IMR-90 (cell line): ENCODE measurements around the gene CLDN9. TPM values are rescaled to one million over a fixed set of nuclear protein-coding genes. Genes with fewer than 3 reads are reported as not detected.

Experiments used
- ATAC-seq: fragments of 200-7000 bp; cut with Tn5 transposase; 2 replicates; pipeline ENCODE4 v1.9.1; 2020; ENCODE audit warnings: low read depth, mild to moderate bottlenecking, moderate library complexity
- BruUV-seq: library from RNA; stranded (reverse); fragments of 400-500 nt; replicated peaks from 2 replicates; lab custom pipeline; 2021; lab: Mats Ljungman, UMichigan
- CTCF ChIA-PET: fragments of 300-600 bp; formaldehyde crosslinking; extraction: SDS; loops from one replicate; lab custom pipeline; 2021; ENCODE audit warnings: antibody characterized with exemption; lab: Yijun Ruan, JAX
- POLR2A ChIA-PET: fragments of 300-600 bp; sonication (Branson Sonifier 250); formaldehyde crosslinking; loops from one replicate; lab custom pipeline; 2022; ENCODE audit warnings: antibody characterized with exemption; ENCODE audit not compliant: unreplicated experiment; lab: Charles Lee
- DNase-seq: peaks from one replicate; pipeline ENCODE4 v3.0.0; 2013
- H2AFZ ChIP-seq: replicated peaks from 2 replicates; pipeline ENCODE3; 2013; ENCODE audit warnings: low read length, mild to moderate bottlenecking; ENCODE audit not compliant: poor library complexity
- H2AK5ac ChIP-seq: 2 replicates; pipeline ENCODE4 v1.6.1; 2013; ENCODE audit warnings: low read depth, low read length, inconsistent platforms
- H2AK9ac ChIP-seq: replicated peaks from 2 replicates; pipeline ENCODE3; 2013; ENCODE audit warnings: mild to moderate bottlenecking, low read depth, low read length, moderate library complexity; ENCODE audit not compliant: poor library complexity
- H2BK120ac ChIP-seq: 2 replicates; pipeline ENCODE4 v1.6.1; 2013; ENCODE audit warnings: low read depth, low read length, inconsistent platforms
- H2BK15ac ChIP-seq: 3 replicates; pipeline ENCODE4 v1.6.1; 2013; ENCODE audit warnings: low read depth, low read length, inconsistent platforms
- H2BK20ac ChIP-seq: 2 replicates; pipeline ENCODE4 v1.6.1; 2013; ENCODE audit warnings: low read depth, mild to moderate bottlenecking, inconsistent platforms, low read length, moderate library complexity
- H2BK5ac ChIP-seq: 2 replicates; pipeline ENCODE4 v1.6.1; 2013; ENCODE audit warnings: mild to moderate bottlenecking, low read depth, low read length, inconsistent platforms; ENCODE audit not compliant: poor library complexity, severe bottlenecking
- H3K14ac ChIP-seq: replicated peaks from 2 replicates; pipeline ENCODE4 v1.6.1; 2013; ENCODE audit warnings: low read depth, low read length, inconsistent platforms
- H3K18ac ChIP-seq: 2 replicates; pipeline ENCODE4 v1.6.1; 2013; ENCODE audit warnings: low read depth, low read length, control low read depth
- H3K23ac ChIP-seq: 2 replicates; pipeline ENCODE4 v1.6.1; 2013; ENCODE audit warnings: low read depth, low read length, inconsistent platforms
- H3K27ac ChIP-seq: 2 replicates; pipeline ENCODE4 v1.5.1; 2013; ENCODE audit warnings: mild to moderate bottlenecking, control low read depth, low read length; ENCODE audit not compliant: insufficient read depth
- H3K27me3 ChIP-seq: 2 replicates; pipeline ENCODE4 v1.6.1; 2013; ENCODE audit warnings: low read length; ENCODE audit not compliant: control insufficient read depth, insufficient read depth
- H3K36me3 ChIP-seq: 2 replicates; pipeline ENCODE4 v1.6.1; 2013; ENCODE audit warnings: low read length, mixed read lengths; ENCODE audit not compliant: control insufficient read depth, insufficient read depth
- H3K4ac ChIP-seq: 2 replicates; pipeline ENCODE4 v1.6.1; 2013; ENCODE audit warnings: low read depth, low read length, inconsistent platforms
- H3K4me1 ChIP-seq: 2 replicates; pipeline ENCODE4 v1.6.1; 2013; ENCODE audit warnings: low read length, mixed read lengths; ENCODE audit not compliant: control insufficient read depth, insufficient read depth
- H3K4me2 ChIP-seq: 2 replicates; pipeline ENCODE4 v1.6.1; 2013; ENCODE audit warnings: low read depth, mild to moderate bottlenecking, control low read depth, low read length, moderate library complexity
- H3K4me3 ChIP-seq: 2 replicates; pipeline ENCODE4 v1.5.1; 2013; ENCODE audit warnings: low read depth, mild to moderate bottlenecking, control low read depth, low read length, moderate library complexity; ENCODE audit not compliant: insufficient read depth
- H3K56ac ChIP-seq: 2 replicates; pipeline ENCODE4 v1.6.1; 2013; ENCODE audit warnings: low read length, inconsistent platforms; ENCODE audit not compliant: insufficient read depth; ENCODE audit errors: extremely low read depth
- H3K79me1 ChIP-seq, 2 experiments: 2 replicates each; pipeline ENCODE4 v1.6.1; 2013; ENCODE audit warnings: low read length in 2 of 2, inconsistent platforms in 1 of 2, low read depth in 1 of 2
- H3K9ac ChIP-seq: 2 replicates; pipeline ENCODE4 v1.6.1; 2013; ENCODE audit warnings: low read depth, low read length, control low read depth
- H3K9me1 ChIP-seq: 2 replicates; pipeline ENCODE4 v1.6.1; 2013; ENCODE audit warnings: low read length, inconsistent platforms; ENCODE audit not compliant: insufficient read depth
- H3K9me3 ChIP-seq: 2 replicates; pipeline ENCODE4 v1.6.1; 2013; ENCODE audit warnings: low read length; ENCODE audit not compliant: control insufficient read depth, insufficient read depth
- H4K20me1 ChIP-seq: 2 replicates; pipeline ENCODE4 v1.6.1; 2013; ENCODE audit warnings: low read length, inconsistent platforms; ENCODE audit not compliant: insufficient read depth
- H4K5ac ChIP-seq: 2 replicates; pipeline ENCODE4 v1.6.1; 2013; ENCODE audit warnings: mild to moderate bottlenecking, low read depth, low read length, control low read depth
- H4K8ac ChIP-seq, 2 experiments: 2 replicates each; pipeline ENCODE4 v1.6.1; 2013; ENCODE audit warnings: low read depth in 2 of 2, low read length in 2 of 2, control low read depth in 1 of 2, inconsistent platforms in 1 of 2
- H4K91ac ChIP-seq: 2 replicates; pipeline ENCODE4 v1.6.1; 2013; ENCODE audit warnings: low read depth, low read length, inconsistent platforms; ENCODE audit not compliant: insufficient read depth
- BHLHE40 ChIP-seq: fragments of 150-350 bp; IDR thresholded peaks from 2 replicates; pipeline ENCODE4 v1.6.1; 2016; ENCODE audit warnings: mild to moderate bottlenecking, low read depth, low read length
- CEBPB ChIP-seq: IDR thresholded peaks from 2 replicates; pipeline ENCODE4 v1.6.1; 2012; ENCODE audit warnings: low read depth, low read length, improper control_type of control experiment
- CHD1 ChIP-seq: IDR thresholded peaks from 2 replicates; pipeline ENCODE4 v1.6.1; 2012; ENCODE audit warnings: low read depth, low read length, improper control_type of control experiment
- FOS ChIP-seq: fragments of 150-350 bp; IDR thresholded peaks from 2 replicates; pipeline ENCODE4 v1.6.1; 2016; ENCODE audit warnings: low read depth, low read length
- MAFK ChIP-seq: IDR thresholded peaks from 2 replicates; pipeline ENCODE4 v1.6.1; 2012; ENCODE audit warnings: low read depth, low read length, improper control_type of control experiment
- MAZ ChIP-seq: IDR thresholded peaks from 2 replicates; pipeline ENCODE4 v1.6.1; 2012; ENCODE audit warnings: low read depth, mild to moderate bottlenecking, low read length, improper control_type of control experiment, moderate library complexity, borderline replicate concordance
- MXI1 ChIP-seq: IDR thresholded peaks from 2 replicates; pipeline ENCODE4 v1.6.1; 2012; ENCODE audit warnings: low read depth, mild to moderate bottlenecking, low read length, moderate library complexity, borderline replicate concordance
- NFE2L2 ChIP-seq: fragments of 150-350 bp; IDR thresholded peaks from 2 replicates; pipeline ENCODE4 v1.6.1; 2016; ENCODE audit warnings: low read depth, mild to moderate bottlenecking, low read length
- POLR2A ChIP-seq: IDR thresholded peaks from 2 replicates; pipeline ENCODE4 v1.6.1; 2012; ENCODE audit warnings: mild to moderate bottlenecking, low read depth, low read length
- RAD21 ChIP-seq: IDR thresholded peaks from 2 replicates; pipeline ENCODE4 v1.6.1; 2012; ENCODE audit warnings: low read length, improper control_type of control experiment
- RCOR1 ChIP-seq: IDR thresholded peaks from 2 replicates; pipeline ENCODE4 v1.6.1; 2012; ENCODE audit warnings: mild to moderate bottlenecking, low read length, improper control_type of control experiment; ENCODE audit not compliant: insufficient replicate concordance
- RFX5 ChIP-seq: IDR thresholded peaks from 2 replicates; pipeline ENCODE4 v1.8.0; 2012; ENCODE audit warnings: low read depth, mild to moderate bottlenecking, low read length, moderate library complexity
- SMC3 ChIP-seq: fragments of 150-350 bp; IDR thresholded peaks from 2 replicates; pipeline ENCODE4 v1.6.1; 2016; ENCODE audit warnings: low read depth, mild to moderate bottlenecking, antibody characterized with exemption, low read length, moderate library complexity
- WGBS, 2 experiments: methylation state at CpG; one replicate each; pipeline versions ENCODE4 v1.1.5 to v1.1.7; 2013; ENCODE audit warnings: missing lambda C conversion rate in 2 of 2; ENCODE audit not compliant: insufficient read length in 1 of 2; ENCODE audit errors: extremely low coverage in 2 of 2; 5-methylcytosine and 5-hydroxymethylcytosine counted together
- dilution Hi-C: fragments of 300-500 bp; cut with HindIII; formaldehyde crosslinking; loops from one replicate; pipeline ENCODE4 v1.14.3; 2018; ENCODE audit warnings: low sequenced_read_pairs; ENCODE audit not compliant: unreplicated experiment
- in situ Hi-C: fragments of 300-500 bp; cut with MboI; formaldehyde crosslinking; loops from 3 replicates; pipeline ENCODE4 v1.14.3; 2019; ENCODE audit warnings: low sequenced_read_pairs, inconsistent platforms, mixed read lengths
- intact Hi-C: fragments of 100-400 bp; cut with micrococcal nuclease; formaldehyde crosslinking; loops from 2 replicates; pipeline ENCODE4 v1.10.0; 2022
- polyA plus RNA-seq, 3 experiments: library from polyadenylated mRNA; depleted of rRNA; stranded (reverse); fragments of >200 nt; gene quantifications; 2 replicates each; pipeline ENCODE4 v1.2.3, GENCODE V29; 2012; ENCODE audit warnings: low replicate concordance in 1 of 3
- total RNA-seq: library from RNA; depleted of rRNA; stranded (reverse); fragments of >200 nt; gene quantifications from 2 replicates; pipeline ENCODE4 v1.2.3, GENCODE V29; 2012
- TF ChIP-seq, protein P1 (sequence below): conservative IDR thresholded peaks from 2 replicates; pipeline ENCODE4 v1.5.1; 2012; ENCODE audit warnings: mild to moderate bottlenecking, low read depth, low read length, improper control_type of control experiment
- TF ChIP-seq, protein P2 (sequence below): fragments of 150-350 bp; IDR thresholded peaks from 2 replicates; pipeline ENCODE4 v1.6.1; 2016; ENCODE audit warnings: low read depth, mild to moderate bottlenecking, low read length, moderate library complexity, borderline replicate concordance
- TF ChIP-seq, protein P3 (sequence below): fragments of 150-350 bp; IDR thresholded peaks from 2 replicates; pipeline ENCODE4 v1.6.1; 2017; ENCODE audit warnings: mild to moderate bottlenecking, antibody characterized with exemption, low read length, low read depth

The CLDN9 gene
- total and polyA plus RNA-seq, 2 of the 4 experiments (the other 2 are of a cell fraction), result 0.05 TPM; not detected in 1

DNA sequence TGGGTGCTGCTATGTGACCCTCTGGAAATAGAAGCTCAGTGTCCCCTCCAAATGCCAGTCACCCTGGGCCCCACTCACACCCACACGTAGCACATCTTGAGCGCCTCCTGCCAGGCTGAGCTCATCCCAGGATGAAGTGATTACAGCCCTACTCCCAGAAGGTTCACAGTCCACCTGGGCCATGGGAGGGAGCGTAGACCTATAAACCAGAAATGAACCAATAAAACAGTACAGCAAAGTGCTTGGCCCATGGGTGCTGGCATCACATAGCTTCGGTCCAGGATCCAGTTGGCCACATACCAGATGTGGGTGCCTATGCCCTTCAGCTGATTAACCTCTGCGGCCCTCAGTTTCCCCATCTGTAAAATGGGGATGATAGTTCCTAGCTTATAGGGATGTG is 26.2 kb downstream of the CLDN9 start:
- no peak overlapping the region for H3K18ac ChIP-seq
- no peak overlapping the region for H3K27ac ChIP-seq
- no peaks in the 10 kb centered on the region for H3K9me3 ChIP-seq
- H2AK5ac ChIP-seq, result no peak overlapping the region
- no peak for DNase-seq
- no TSS peak for BruUV-seq
- no peak overlapping the region for H4K91ac ChIP-seq
- H4K8ac ChIP-seq, result no peak overlapping the region
- H3K56ac ChIP-seq, result no peak overlapping the region
- H2BK15ac ChIP-seq, result no peak overlapping the region
- peaks cover 63% of the 10 kb centered on the region for H3K27me3 ChIP-seq
- no peaks in the 10 kb centered on the region for H3K79me1 ChIP-seq
- no peak overlapping the region for H4K5ac ChIP-seq
- intact Hi-C loops, result no loop called here
- ChIA-PET CTCF (interaction anchor here (2.3 kb wide), 1 partner anchor 11 kb away, joined by 7 read pairs; no protein-coding TSS in a partner anchor), POLR2A (no interaction called here)
- no peak overlapping the region for H3K4me3 ChIP-seq
- no peaks in the 10 kb centered on the region for H3K4me1 ChIP-seq
- H2BK120ac ChIP-seq, result no peak overlapping the region
- H2AFZ ChIP-seq, result peak overlapping the region; percentile 14
- no peak overlapping the region for H2BK20ac ChIP-seq
- H3K4me2 ChIP-seq, result no peak overlapping the region
- dilution Hi-C loops, result no loop called here
- H3K36me3 ChIP-seq, result no peaks in the 10 kb centered on the region
- no peak overlapping the region for H3K4ac ChIP-seq
- H3K9me1 ChIP-seq, result no peaks in the 10 kb centered on the region
- H2AK9ac ChIP-seq, result no peak overlapping the region
- TF ChIP-seq MAZ, result no peak
- no peak for TF ChIP-seq BHLHE40
- no peak for TF ChIP-seq NFE2L2
- TF ChIP-seq, protein P1, sequence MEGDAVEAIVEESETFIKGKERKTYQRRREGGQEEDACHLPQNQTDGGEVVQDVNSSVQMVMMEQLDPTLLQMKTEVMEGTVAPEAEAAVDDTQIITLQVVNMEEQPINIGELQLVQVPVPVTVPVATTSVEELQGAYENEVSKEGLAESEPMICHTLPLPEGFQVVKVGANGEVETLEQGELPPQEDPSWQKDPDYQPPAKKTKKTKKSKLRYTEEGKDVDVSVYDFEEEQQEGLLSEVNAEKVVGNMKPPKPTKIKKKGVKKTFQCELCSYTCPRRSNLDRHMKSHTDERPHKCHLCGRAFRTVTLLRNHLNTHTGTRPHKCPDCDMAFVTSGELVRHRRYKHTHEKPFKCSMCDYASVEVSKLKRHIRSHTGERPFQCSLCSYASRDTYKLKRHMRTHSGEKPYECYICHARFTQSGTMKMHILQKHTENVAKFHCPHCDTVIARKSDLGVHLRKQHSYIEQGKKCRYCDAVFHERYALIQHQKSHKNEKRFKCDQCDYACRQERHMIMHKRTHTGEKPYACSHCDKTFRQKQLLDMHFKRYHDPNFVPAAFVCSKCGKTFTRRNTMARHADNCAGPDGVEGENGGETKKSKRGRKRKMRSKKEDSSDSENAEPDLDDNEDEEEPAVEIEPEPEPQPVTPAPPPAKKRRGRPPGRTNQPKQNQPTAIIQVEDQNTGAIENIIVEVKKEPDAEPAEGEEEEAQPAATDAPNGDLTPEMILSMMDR, result no peak
- TF ChIP-seq POLR2A, result no peak
- no peak for TF ChIP-seq MAFK
- no peak for TF ChIP-seq RCOR1
- no peak for TF ChIP-seq CEBPB
- no peak for TF ChIP-seq RFX5
- TF ChIP-seq FOS, result no peak
- TF ChIP-seq, protein P2, sequence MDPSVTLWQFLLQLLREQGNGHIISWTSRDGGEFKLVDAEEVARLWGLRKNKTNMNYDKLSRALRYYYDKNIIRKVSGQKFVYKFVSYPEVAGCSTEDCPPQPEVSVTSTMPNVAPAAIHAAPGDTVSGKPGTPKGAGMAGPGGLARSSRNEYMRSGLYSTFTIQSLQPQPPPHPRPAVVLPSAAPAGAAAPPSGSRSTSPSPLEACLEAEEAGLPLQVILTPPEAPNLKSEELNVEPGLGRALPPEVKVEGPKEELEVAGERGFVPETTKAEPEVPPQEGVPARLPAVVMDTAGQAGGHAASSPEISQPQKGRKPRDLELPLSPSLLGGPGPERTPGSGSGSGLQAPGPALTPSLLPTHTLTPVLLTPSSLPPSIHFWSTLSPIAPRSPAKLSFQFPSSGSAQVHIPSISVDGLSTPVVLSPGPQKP, result no peak
- TF ChIP-seq CHD1, result no peak
- TF ChIP-seq MXI1, result no peak
- TF ChIP-seq, protein P3, sequence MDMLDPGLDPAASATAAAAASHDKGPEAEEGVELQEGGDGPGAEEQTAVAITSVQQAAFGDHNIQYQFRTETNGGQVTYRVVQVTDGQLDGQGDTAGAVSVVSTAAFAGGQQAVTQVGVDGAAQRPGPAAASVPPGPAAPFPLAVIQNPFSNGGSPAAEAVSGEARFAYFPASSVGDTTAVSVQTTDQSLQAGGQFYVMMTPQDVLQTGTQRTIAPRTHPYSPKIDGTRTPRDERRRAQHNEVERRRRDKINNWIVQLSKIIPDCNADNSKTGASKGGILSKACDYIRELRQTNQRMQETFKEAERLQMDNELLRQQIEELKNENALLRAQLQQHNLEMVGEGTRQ, result no peak
- no peak for TF ChIP-seq SMC3
- no peak for TF ChIP-seq RAD21
- WGBS, 2 experiments, result 50% methylated on average over 1 of the region's 5 CpGs; no CpG with 5 or more reads in 1 of the 2 experiments
- H4K20me1 ChIP-seq, result no peaks in the 10 kb centered on the region
- in situ Hi-C loops, result no loop called here
- ATAC-seq, result no peak
- H3K14ac ChIP-seq, result no peak overlapping the region
- H3K23ac ChIP-seq, result 0 out of 2 replicates have a peak overlapping the region, but pooled peaks have one; percentile 38
- no peak overlapping the region for H2BK5ac ChIP-seq
- H3K9ac ChIP-seq, result no peak overlapping the region
